D341Med (cell line): ENCODE results near the gene RPL14.

Source experiments
- DNase-seq: peaks from one replicate; pipeline ENCODE4 v3.0.0; 2012; ENCODE audit warnings: low spot score

The RPL14 gene

DNA sequence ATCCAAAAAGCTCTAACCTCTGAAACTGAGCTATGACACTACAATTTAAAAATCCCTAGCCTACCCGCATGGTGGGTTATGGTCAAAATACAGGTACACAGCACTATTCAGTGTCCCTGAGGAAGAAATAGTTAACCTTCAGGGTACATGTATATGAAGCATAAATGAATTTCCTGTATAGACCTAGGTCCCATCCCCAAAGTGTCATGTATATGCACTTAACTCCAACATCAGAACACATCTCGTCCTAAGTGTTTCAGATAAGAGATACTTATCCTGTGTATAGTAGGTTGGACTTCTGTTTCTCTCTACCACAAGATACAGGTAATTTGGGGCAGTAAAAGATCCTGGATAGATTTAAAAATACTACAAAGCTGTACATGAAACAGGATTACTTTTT, 6.4 kb downstream of the RPL14 start:
- DNase-seq = no peak

- DNase-seq = no peak
These were observed 7.4 kb downstream of the RPL14 start for GRCh38 chr3:40464339-40465110.

DNA sequence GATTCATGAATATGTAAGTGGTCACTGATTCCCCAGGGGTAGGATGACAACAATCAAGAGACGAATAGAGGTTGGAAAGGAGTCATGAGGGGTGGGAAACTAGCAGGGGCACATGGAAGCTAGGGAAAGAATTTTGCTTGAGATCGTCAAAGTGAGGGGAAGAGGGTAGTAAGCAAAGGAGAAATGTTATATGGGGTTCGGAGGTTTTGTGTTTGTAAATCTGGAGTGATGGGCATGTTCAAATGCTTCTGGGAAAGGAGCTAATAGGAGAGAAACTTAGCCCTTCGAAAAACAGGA, 7.9 kb downstream of the RPL14 start:
- no peak for DNase-seq

- no peak for DNase-seq
These were observed 8.3 kb downstream of the RPL14 start for GRCh38 chr3:40465456-40465855.

DNA sequence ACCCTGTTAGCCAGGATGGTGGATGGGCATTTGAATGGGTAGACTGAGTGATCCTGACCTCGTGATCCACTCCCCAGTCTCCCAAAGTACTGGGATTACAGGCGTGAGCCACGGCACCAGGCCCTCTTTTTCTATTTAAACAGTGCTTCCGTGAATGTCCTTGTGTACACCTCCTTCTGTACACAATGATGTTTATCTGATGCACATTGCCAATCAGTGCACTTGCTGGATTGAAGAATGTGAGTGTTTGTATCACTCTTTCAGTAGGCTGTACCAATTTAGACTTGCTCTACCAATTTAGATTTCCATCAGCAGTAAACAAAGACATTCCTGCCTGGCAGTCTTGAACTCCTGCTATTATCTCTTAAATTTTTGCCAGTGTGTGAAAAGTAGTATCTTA, 10.9 kb downstream of the RPL14 start:
- no peak for DNase-seq

DNA sequence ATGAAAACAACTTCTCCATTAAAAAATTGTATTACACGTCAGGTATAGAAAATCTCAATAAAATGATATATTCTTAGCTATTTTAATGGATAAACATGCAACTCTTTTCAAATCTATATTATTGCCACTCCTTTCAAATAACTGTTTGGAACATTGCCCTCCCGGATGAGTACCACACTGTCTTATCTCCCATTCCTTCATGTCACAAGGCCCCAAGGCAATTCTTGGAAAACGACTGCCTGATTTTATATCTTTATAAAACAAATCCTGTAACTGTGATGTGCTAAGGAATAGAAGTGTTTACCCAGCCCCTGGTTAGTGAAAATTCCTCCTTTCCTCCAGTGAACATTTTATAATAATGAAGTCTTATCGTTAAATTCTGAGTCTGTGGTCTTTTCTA, 13.6 kb downstream of the RPL14 start:
- DNase-seq = no peak

DNA sequence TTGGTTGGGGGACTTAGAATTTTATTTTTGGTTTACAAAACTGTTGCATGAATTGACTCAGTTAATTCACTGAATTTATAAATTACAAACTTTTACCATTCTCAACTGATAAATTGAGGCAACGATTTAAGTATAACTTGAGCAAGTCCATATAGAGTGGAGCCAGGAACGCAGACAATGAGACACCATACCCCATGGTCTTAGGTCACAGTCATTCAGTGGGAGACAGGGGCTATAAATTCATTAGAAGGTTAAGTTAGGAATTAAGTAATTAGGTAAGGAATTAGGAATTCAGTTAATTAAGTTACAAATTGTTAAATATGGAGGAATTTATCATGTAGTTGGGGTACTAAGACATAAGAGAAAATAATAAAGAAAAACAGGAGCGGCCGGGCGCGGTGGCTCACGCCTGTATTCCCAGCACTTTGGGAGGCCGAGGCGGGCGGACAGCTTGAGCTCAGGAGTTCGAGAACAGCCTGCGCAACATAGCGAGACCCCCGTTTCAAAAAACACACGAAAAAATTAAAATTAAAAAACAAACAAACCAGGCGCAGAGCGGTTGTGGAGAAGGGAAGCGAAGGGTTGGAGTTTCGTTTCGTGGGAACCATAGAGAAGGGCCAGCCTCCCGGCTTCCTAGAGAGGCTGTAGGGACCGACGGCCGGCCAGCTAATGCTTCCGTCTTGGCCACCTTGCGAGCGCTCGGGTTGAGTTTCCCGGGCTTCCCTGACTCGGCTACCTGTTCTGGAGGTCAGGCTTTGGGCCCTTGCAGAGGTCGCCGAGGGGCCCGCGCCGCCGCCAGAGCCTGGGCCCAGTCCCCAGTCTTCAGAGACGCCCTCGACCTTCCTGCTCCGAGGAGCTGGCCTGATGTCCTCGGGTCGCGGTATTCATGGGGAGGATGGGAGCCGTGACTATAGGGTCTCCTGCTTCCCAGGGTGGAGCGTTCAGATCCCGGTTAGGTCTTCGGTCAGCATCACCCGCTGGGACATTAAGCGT, 19.6 kb downstream of the RPL14 start, which contains the start of gene ZNF619:
ZNF619 (plus strand) TSS at position 645 of the 993 bp plus-strand sequence. CDS start 858 bp downstream, outside the sequence.
- DNase-seq = peak; percentile 86

DNA sequence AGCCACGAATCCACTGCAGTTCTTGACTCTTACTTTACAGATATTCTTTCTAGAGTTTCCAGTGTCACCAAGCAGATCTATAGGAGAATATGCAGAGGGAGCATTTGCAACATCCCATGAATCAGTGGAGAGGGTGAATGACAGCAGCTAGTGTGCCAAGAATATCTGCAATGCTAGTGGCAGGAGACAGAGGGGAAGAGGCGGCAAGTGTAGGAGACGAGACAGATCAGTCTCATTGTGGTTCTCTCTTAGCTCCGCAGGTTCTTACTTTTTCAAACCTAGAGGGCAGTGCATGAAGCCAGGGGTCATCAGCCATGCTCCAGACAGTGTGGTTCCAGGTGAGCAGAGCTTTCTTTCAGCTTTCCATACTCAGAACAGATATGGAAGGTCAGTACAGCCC, 20.5 kb downstream of the RPL14 start:
- DNase-seq = no peak

GRCh38 chr3:40487172-40487571, 30.0 kb downstream of the RPL14 start:
- DNase-seq = no peak

DNA sequence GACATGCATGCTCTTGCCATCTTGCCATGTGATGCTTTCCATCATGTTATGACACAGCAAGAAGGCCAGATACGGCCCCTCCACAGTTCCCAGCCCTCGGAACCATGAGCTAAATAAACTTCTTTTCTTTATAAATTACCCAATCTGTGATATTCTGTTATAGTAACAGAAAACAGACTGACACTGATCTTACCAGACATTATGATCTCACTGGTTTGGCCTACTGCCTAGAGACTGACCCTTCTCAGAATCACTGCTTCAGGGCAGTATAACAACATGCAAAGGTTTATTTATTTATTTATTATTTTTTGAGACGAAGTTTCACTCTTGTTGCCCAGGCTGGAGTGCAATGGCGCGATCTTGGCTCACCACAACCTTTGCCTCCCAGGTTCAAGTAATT, 33.8 kb downstream of the RPL14 start:
- DNase-seq = no peak

GRCh38 chr3:40494698-40495097, 37.6 kb downstream of the RPL14 start:
- DNase-seq = no peak

DNA sequence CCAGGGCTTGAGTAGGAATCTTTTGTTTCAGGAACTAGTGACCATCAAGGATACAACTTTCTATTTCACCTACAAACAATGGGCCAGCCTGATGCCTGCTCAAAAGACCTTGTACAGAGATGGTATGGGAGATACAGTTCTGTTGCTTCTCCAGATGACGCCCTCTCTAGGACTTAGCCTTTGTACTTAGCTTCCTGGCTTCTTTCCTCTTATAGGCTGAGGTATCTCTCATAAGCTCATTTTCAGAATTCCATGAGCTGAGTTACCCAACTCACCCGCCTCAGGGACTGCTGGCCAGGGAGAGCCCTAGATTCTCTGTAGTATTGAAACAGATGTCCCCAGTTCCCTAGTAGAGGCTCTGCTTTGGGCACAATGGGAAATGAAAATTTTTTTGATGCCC, 40.1 kb downstream of the RPL14 start:
- no peak for DNase-seq

DNA sequence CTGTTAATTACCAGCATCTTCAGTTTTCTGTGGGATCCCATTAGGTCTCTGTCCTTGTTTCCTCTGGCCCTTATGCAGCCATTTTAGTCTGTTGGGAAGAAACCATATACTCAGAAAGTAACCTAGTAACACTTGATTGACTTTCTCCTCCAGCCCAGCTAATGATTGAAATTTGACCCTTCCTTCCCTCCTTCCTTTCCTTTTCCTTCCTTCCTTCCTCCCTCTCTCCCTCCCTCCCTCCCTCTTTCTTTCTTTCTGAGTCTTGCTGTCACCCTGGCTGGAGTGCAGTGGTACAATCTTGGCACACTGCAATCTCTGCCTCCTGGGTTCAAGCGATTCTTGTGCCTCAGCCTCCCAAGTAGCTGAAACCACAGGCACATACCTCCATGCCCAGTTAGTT, 42.8 kb downstream of the RPL14 start:
- no peak for DNase-seq

GRCh38 chr3:40502034-40502433, 44.9 kb downstream of the RPL14 start:
- DNase-seq = no peak

DNA sequence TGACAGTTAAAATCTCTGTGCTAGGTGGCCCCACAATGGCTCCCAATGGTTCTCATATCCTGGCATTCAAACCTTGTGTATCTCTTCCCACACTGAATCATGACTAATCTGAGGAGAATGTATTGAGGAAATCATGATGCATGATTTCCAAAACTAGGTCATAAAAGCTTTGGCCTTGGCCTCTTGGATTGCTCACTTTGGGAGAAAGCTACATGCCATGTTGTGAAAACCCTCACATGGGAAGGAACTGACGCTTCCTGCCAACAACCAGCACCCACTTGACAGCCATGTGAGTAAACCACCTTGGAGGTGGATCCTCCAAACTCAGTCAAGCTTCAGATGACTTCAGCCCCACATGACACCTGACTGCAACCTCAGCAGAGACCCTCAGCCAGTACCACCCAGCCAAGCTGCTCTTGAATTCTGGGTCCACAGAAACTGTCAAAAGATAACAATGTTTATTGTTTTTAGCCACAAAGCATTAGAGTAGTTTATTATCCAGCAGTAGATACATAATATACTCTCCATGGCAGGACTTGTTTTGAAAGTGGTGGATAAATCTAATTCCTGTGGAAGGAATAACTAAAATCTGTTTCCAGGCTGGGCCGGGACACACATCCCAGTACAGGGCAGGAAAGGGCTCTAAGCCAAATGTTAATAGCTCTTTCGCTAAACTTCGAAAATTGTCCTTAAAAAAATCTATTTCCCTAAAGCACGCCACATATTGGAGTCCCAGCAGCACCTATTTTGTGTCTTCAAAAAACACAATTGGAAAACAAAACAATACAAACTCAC, 47.7 kb downstream of the RPL14 start:
- no peak for DNase-seq

DNA sequence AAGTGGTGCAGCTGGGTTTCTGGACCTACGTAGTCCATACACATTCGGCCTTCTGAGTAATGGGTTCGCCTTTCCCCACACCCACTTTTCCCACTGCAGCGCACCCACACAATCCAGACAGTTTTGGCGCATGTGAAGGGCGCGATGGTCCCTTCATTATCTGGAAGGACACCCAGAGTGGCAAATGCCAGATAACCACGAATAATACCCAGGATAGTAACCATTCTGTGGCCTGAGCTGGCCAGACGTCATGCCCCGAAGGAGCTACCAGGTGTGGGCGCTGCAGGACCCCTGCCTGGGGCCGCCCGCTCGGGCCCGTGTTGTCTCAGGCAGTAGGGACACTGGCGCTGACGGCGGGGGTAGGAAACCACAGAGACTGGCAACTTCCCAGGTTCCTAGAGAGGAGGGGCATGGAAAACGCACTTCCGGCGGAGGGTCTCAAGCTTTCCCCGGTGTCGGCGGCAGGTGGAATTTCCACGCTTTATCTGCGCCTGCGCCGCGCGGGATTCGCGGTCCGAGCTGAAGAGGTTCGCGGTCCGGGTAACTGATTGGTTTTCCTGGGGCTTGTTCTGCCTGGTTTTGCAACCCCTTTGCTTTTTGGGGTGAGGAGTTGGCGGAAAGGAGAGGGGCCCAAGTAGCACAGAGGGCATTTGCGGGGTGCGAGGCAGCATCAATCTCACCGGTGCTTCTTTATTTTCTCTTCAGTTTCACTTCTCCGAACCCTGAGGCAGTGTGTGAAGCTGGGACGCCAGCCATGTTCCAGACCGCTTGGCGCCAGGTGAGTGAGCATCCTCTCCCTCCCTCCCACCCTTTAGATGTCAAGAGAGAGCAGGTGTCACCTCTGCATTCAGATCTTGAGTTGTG, 48.7 kb downstream of the RPL14 start, which contains the start of gene ZNF620:
ZNF620 (plus strand) TSS at position 441 of the 864 bp plus-strand sequence; CDS start at position 755, 314 bp downstream.
- DNase-seq = peak; percentile 94

DNA sequence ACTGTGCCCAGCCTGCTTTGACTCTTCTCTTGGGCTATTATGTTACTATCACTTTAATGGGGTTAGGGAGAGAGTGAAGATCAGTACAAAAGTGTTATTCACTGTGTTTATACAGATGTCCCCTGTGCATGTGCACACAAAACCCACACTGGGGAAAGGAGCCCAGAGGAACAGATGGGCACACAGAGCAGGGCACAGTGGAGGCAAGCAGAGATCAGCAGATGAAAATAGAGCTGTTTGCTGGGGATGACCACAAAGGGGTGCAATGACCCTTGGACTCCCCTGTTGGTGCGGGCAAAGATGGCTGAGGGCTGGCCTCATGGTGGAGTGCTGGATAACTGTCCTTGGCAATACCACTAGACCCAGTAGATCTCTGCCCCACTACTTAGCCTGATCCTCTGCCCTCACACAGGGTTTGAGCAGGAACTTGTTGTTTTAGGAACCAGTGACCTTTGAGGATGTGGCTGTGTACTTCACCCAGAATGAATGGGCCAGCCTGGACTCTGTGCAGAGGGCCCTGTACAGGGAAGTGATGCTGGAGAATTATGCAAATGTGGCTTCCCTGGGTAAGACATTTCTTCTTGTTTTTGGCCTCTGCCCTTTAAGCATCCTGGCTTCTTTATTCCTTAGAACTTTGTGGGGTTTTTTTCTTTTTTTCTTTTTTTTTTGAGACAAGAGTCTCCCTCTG, 54.0 kb downstream of the RPL14 start:
- no peak for DNase-seq

DNA sequence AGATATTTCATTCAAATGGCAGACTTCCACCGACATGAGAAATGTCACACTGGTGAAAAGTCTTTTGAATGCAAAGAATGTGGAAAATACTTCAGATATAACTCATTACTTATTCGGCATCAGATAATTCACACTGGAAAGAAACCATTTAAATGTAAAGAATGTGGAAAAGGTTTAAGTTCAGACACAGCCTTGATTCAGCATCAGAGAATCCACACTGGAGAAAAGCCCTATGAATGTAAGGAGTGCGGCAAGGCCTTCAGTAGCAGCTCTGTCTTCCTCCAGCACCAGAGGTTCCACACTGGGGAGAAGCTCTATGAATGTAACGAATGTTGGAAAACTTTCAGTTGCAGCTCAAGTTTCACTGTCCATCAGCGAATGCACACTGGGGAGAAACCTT, 59.1 kb downstream of the RPL14 start:
- no peak for DNase-seq

DNA sequence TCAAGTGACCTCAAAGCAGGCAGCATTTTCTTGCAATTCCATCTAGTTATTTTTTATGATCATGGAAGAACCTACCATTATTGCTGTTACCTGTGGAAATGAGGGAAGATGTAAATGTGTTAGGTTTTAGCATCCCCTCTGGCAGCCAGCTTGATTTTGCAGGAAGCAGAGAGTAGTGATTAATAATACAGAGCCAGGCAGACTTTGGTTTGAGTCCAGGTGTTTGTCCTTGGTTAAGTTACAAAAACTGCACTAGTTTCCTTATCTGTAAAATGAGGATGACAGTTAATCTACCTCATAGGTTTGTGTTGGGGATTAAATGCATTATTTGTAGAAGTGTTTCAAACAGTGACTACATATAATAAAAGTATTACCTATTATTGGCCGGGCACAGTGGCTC, 60.9 kb downstream of the RPL14 start:
- no peak for DNase-seq
